Naive thymus-derived CD4-positive, alpha-beta T cell (primary cell): Measurements from ENCODE around the gene MKRN2OS. TPM values are rescaled to one million over a fixed set of nuclear protein-coding genes. Genes with fewer than 3 reads are reported as not detected.
A peak's percentile ranks its signal among the peaks of the same experiment; 100 is the strongest.

Experiments used
- ATAC-seq: fragments of 150-1000 bp; cut with Tn5 transposase; 2 replicates; pipeline ENCODE4 v1.10.0; 2021; ENCODE audit warnings: mild to moderate bottlenecking, moderate library complexity
- CTCF ChIA-PET: fragments of 350-600 bp; sonication (Branson Sonifier 250); formaldehyde crosslinking; loops from one replicate; lab custom pipeline; 2021; ENCODE audit warnings: antibody characterized with exemption; lab: Charles Lee
- POLR2A ChIA-PET: fragments of 350-600 bp; sonication (Branson Sonifier 250); formaldehyde crosslinking; loops from one replicate; lab custom pipeline; 2021; ENCODE audit warnings: antibody characterized with exemption, inconsistent platforms; lab: Charles Lee
- DNase-seq, 9 donors: peaks; one replicate each; pipeline versions ENCODE4 v3.0.0 to v3.0.0-alpha.2; 2020 to 2022; ENCODE audit warnings: mixed read lengths in 1 of 9
- H3K27ac ChIP-seq: one replicate; pipeline ENCODE4 v1.7.0; 2013; ENCODE audit warnings: mild to moderate bottlenecking, low read depth, low read length, moderate library complexity
- H3K27me3 ChIP-seq, 2 donors: one replicate each; pipeline ENCODE4 v1.7.0; 2013; ENCODE audit warnings: low read length in 2 of 2, mild to moderate bottlenecking in 2 of 2, moderate library complexity in 2 of 2; ENCODE audit not compliant: control insufficient read depth in 2 of 2, insufficient read depth in 2 of 2
- H3K36me3 ChIP-seq, 3 experiments: 1 replicate in 2 of 3; 2 replicates in 1 of 3; pipeline ENCODE4 v1.7.0; 2013; ENCODE audit warnings: low read length in 3 of 3, mild to moderate bottlenecking in 3 of 3, moderate library complexity in 1 of 3; ENCODE audit not compliant: insufficient read depth in 3 of 3, control insufficient read depth in 2 of 3
- H3K4me1 ChIP-seq, 2 donors: one replicate each; pipeline ENCODE4 v1.7.0; 2013; ENCODE audit warnings: low read length in 2 of 2, mild to moderate bottlenecking in 2 of 2, moderate library complexity in 1 of 2; ENCODE audit not compliant: control insufficient read depth in 2 of 2, insufficient read depth in 2 of 2
- H3K4me3 ChIP-seq: 2 replicates; pipeline ENCODE4 v1.7.0; 2013; ENCODE audit warnings: mild to moderate bottlenecking, low read length
- H3K9me3 ChIP-seq, 3 experiments: 1 replicate in 2 of 3; 2 replicates in 1 of 3; pipeline ENCODE4 v1.7.0; 2013; ENCODE audit warnings: low read length in 3 of 3; ENCODE audit not compliant: control insufficient read depth in 2 of 3
- H3K27ac Mint-ChIP-seq, 9 donors: one replicate each; pipeline ENCODE4 v1.8.0; 2020 to 2022; ENCODE audit warnings: mixed read lengths in 9 of 9, mild to moderate bottlenecking in 8 of 9, moderate library complexity in 5 of 9, inconsistent platforms in 2 of 9
- H3K27me3 Mint-ChIP-seq, 5 donors: one replicate each; pipeline ENCODE4 v1.8.0; 2021 to 2022; ENCODE audit warnings: mixed read lengths in 5 of 5, mild to moderate bottlenecking in 1 of 5
- H3K36me3 Mint-ChIP-seq, 5 donors: one replicate each; pipeline ENCODE4 v1.8.0; 2020 to 2022; ENCODE audit warnings: mixed read lengths in 5 of 5, mild to moderate bottlenecking in 3 of 5, inconsistent platforms in 1 of 5
- H3K4me1 Mint-ChIP-seq, 7 donors: one replicate each; pipeline ENCODE4 v1.8.0; 2020 to 2022; ENCODE audit warnings: mixed read lengths in 7 of 7, mild to moderate bottlenecking in 3 of 7, inconsistent platforms in 1 of 7
- H3K4me3 Mint-ChIP-seq, 10 donors: one replicate each; pipeline ENCODE4 v1.8.0; 2020 to 2022; ENCODE audit warnings: mild to moderate bottlenecking in 10 of 10, mixed read lengths in 10 of 10, moderate library complexity in 6 of 10, inconsistent platforms in 2 of 10
- H3K9me3 Mint-ChIP-seq, 11 donors: one replicate each; pipeline ENCODE4 v1.8.0; 2020 to 2022; ENCODE audit warnings: mixed read lengths in 11 of 11, mild to moderate bottlenecking in 4 of 11, inconsistent platforms in 1 of 11, moderate library complexity in 1 of 11
- intact Hi-C, 2 donors: fragments of 100-400 bp; cut with micrococcal nuclease; formaldehyde crosslinking; loops; one replicate each; pipeline ENCODE4 v1.15.1; 2023
- polyA plus RNA-seq, 2 donors: library from polyadenylated mRNA; unstranded; fragments of 300-500 nt; fragmentation: Illumina TruSeq; gene quantifications; one replicate each; pipeline ENCODE4 v1.2.3, GENCODE V29; 2021
- total RNA-seq, 6 experiments: library from RNA in 5 of 6; stranded (reverse) in 5 of 6; gene quantifications; 1 replicate in 5 of 6; 2 replicates in 1 of 6; pipeline ENCODE4 v1.2.3 and lab custom pipeline; 2021 to 2026

MKRN2OS gene
- total and polyA plus RNA-seq, 7 experiments from 2014 or later: not detected

- Histone ChIP-seq H3K4me1 (no peaks in the 10 kb centered on the region), H3K9me3 (no peaks in the 10 kb centered on the region), H3K27me3 (no peaks in the 10 kb centered on the region), H3K36me3 (peaks cover 0 to 40% (median 0%) of the 10 kb centered on the region in 3 experiments), H3K4me3 (no peak overlapping the region), H3K27ac (no peak overlapping the region)
- ATAC-seq (no peak), DNase-seq (no peak)
- no peak overlapping the region for H3K4me3 Mint-ChIP-seq
- no peak overlapping the region for H3K27ac Mint-ChIP-seq
- intact Hi-C loops: no loop called here
- H3K4me1 Mint-ChIP-seq: peaks cover 0 to 6% (median 0%) of the 10 kb centered on the region in 7 donors
- H3K27me3 Mint-ChIP-seq: no peaks in the 10 kb centered on the region
- CTCF ChIA-PET: no interaction called here
- peaks cover 3 to 52% (median 24%) of the 10 kb centered on the region in 5 donors for H3K36me3 Mint-ChIP-seq
- POLR2A ChIA-PET: no interaction called here
- no peaks in the 10 kb centered on the region for H3K9me3 Mint-ChIP-seq
Observed at GRCh38 chr3:12506201-12506709, 39.0 kb downstream of the MKRN2OS start.

GRCh38 chr3:12503126-12503957 lies 42.0 kb downstream of the MKRN2OS start:
- POLR2A ChIA-PET: no interaction called here
- no peak overlapping the region for H3K27ac Mint-ChIP-seq
- peaks cover 0 to 6% (median 0%) of the 10 kb centered on the region in 7 donors for H3K4me1 Mint-ChIP-seq
- CTCF ChIA-PET: no interaction called here
- DNase-seq (no peak), ATAC-seq (peak; percentile 38)
- H3K36me3 Mint-ChIP-seq: peaks cover 3 to 63% (median 39%) of the 10 kb centered on the region in 5 donors
- Histone ChIP-seq H3K27me3 (no peaks in the 10 kb centered on the region), H3K9me3 (no peaks in the 10 kb centered on the region), H3K27ac (no peak overlapping the region), H3K36me3 (peaks cover 0 to 70% (median 1%) of the 10 kb centered on the region in 3 experiments), H3K4me1 (no peaks in the 10 kb centered on the region), H3K4me3 (no peak overlapping the region)
- intact Hi-C loops: no loop called here
- H3K9me3 Mint-ChIP-seq: no peaks in the 10 kb centered on the region
- no peaks in the 10 kb centered on the region for H3K27me3 Mint-ChIP-seq
- H3K4me3 Mint-ChIP-seq: no peak overlapping the region

- H3K36me3 ChIP-seq: peaks cover 0 to 75% (median 6%) of the 10 kb centered on the region in 3 experiments
- no peak overlapping the region for H3K27ac ChIP-seq
- Mint-ChIP-seq H3K4me3 (no peak overlapping the region), H3K27me3 (no peaks in the 10 kb centered on the region), H3K9me3 (no peaks in the 10 kb centered on the region), H3K27ac (peak overlapping the region in 1 of 9 donors; percentile 30), H3K36me3 (peaks cover 6 to 71% (median 49%) of the 10 kb centered on the region in 5 donors), H3K4me1 (no peaks in the 10 kb centered on the region)
- no peaks in the 10 kb centered on the region for H3K4me1 ChIP-seq
- ChIA-PET POLR2A (interaction anchor here (1.4 kb wide), 1 partner anchor 17 kb away, joined by 3 read pairs; the partner anchor contains the start of gene TSEN2), CTCF (no interaction called here)
- no peaks in the 10 kb centered on the region for H3K9me3 ChIP-seq
- intact Hi-C loops: no loop called here
- H3K4me3 ChIP-seq: no peak overlapping the region
- no peak for DNase-seq
- H3K27me3 ChIP-seq: no peaks in the 10 kb centered on the region
- no peak for ATAC-seq
Observed at GRCh38 chr3:12501360-12502020, 43.8 kb downstream of the MKRN2OS start.

- H3K27ac ChIP-seq: no peak overlapping the region
- peaks cover 0 to 79% (median 6%) of the 10 kb centered on the region in 3 experiments for H3K36me3 ChIP-seq
- no peaks in the 10 kb centered on the region for H3K4me1 Mint-ChIP-seq
- H3K27me3 Mint-ChIP-seq: no peaks in the 10 kb centered on the region
- H3K9me3 Mint-ChIP-seq: no peaks in the 10 kb centered on the region
- no peaks in the 10 kb centered on the region for H3K27me3 ChIP-seq
- CTCF ChIA-PET: no interaction called here
- H3K36me3 Mint-ChIP-seq: peaks cover 6 to 72% (median 52%) of the 10 kb centered on the region in 5 donors
- no peak overlapping the region for H3K4me3 ChIP-seq
- H3K27ac Mint-ChIP-seq: no peak overlapping the region
- no peaks in the 10 kb centered on the region for H3K4me1 ChIP-seq
- no peak for DNase-seq
- intact Hi-C loops: no loop called here
- ATAC-seq: no peak
- POLR2A ChIA-PET: no interaction called here
- H3K4me3 Mint-ChIP-seq: no peak overlapping the region
- H3K9me3 ChIP-seq: no peaks in the 10 kb centered on the region
Observed at GRCh38 chr3:12499474-12499873, 45.8 kb downstream of the MKRN2OS start.

- H3K4me1 Mint-ChIP-seq: no peaks in the 10 kb centered on the region
- H3K36me3 ChIP-seq: peaks cover 0 to 71% (median 6%) of the 10 kb centered on the region in 3 experiments
Observed at GRCh38 chr3:12496453-12496761, 48.9 kb downstream of the MKRN2OS start.

GRCh38 chr3:12495749-12496452 lies 49.4 kb downstream of the MKRN2OS start:
- Mint-ChIP-seq H3K36me3 (peaks cover 6 to 62% (median 39%) of the 10 kb centered on the region in 5 donors), H3K27ac (peak overlapping the region in 1 of 9 donors; percentile 38), H3K4me3 (no peak overlapping the region), H3K4me1 (no peaks in the 10 kb centered on the region), H3K27me3 (no peaks in the 10 kb centered on the region), H3K9me3 (no peaks in the 10 kb centered on the region)
- intact Hi-C loops: no loop called here
- H3K36me3 ChIP-seq: peaks cover 0 to 66% (median 6%) of the 10 kb centered on the region in 3 experiments
- H3K27ac ChIP-seq: no peak overlapping the region
- ChIA-PET POLR2A (no interaction called here), CTCF (no interaction called here)
- DNase-seq (no peak), ATAC-seq (no peak)
- H3K9me3 ChIP-seq: no peaks in the 10 kb centered on the region
- no peak overlapping the region for H3K4me3 ChIP-seq
- H3K4me1 ChIP-seq: no peaks in the 10 kb centered on the region
- H3K27me3 ChIP-seq: no peaks in the 10 kb centered on the region

More at GRCh38 chr3:12496453-12496761, 48.9 kb downstream of the MKRN2OS start:
- no peaks in the 10 kb centered on the region for H3K27me3 ChIP-seq
- ChIA-PET CTCF (interaction anchor here (0.7 kb wide), 1 partner anchor 58 kb away, joined by 3 read pairs; no protein-coding TSS in a partner anchor), POLR2A (no interaction called here)
- H3K4me3 Mint-ChIP-seq: no peak overlapping the region
- H3K4me1 ChIP-seq: no peaks in the 10 kb centered on the region
- no peak overlapping the region for H3K27ac Mint-ChIP-seq
- no peak for ATAC-seq
- intact Hi-C loops: no loop called here
- H3K9me3 Mint-ChIP-seq: no peaks in the 10 kb centered on the region
- H3K27ac ChIP-seq: no peak overlapping the region
- no peak for DNase-seq
- H3K4me3 ChIP-seq: no peak overlapping the region
- H3K27me3 Mint-ChIP-seq: no peaks in the 10 kb centered on the region
- peaks cover 5 to 65% (median 42%) of the 10 kb centered on the region in 5 donors for H3K36me3 Mint-ChIP-seq
- H3K9me3 ChIP-seq: no peaks in the 10 kb centered on the region
